ENCODE data around the gene C10orf143. TPM values are rescaled to one million over a fixed set of nuclear protein-coding genes. Genes with fewer than 3 reads are reported as not detected.

The C10orf143 gene
- total RNA-seq, 2 donors from 2014 or later = 0.95 to 2.0 TPM

- H3K4me3 Mint-ChIP-seq = no peak overlapping the region
- no peak for ATAC-seq (replicated peaks)
- no peak overlapping the region for H3K27ac Mint-ChIP-seq
- no peaks in the 10 kb centered on the region for H3K27me3 Mint-ChIP-seq
- H3K36me3 Mint-ChIP-seq (ENCODE audit: low read depth) = peaks cover 14% of the 10 kb centered on the region
- H3K9me3 Mint-ChIP-seq = no peaks in the 10 kb centered on the region
- no peaks in the 10 kb centered on the region for H3K4me1 Mint-ChIP-seq
These were observed 30.2 kb downstream of the C10orf143 start for GRCh38 chr10:130080461-130080814.

DNA sequence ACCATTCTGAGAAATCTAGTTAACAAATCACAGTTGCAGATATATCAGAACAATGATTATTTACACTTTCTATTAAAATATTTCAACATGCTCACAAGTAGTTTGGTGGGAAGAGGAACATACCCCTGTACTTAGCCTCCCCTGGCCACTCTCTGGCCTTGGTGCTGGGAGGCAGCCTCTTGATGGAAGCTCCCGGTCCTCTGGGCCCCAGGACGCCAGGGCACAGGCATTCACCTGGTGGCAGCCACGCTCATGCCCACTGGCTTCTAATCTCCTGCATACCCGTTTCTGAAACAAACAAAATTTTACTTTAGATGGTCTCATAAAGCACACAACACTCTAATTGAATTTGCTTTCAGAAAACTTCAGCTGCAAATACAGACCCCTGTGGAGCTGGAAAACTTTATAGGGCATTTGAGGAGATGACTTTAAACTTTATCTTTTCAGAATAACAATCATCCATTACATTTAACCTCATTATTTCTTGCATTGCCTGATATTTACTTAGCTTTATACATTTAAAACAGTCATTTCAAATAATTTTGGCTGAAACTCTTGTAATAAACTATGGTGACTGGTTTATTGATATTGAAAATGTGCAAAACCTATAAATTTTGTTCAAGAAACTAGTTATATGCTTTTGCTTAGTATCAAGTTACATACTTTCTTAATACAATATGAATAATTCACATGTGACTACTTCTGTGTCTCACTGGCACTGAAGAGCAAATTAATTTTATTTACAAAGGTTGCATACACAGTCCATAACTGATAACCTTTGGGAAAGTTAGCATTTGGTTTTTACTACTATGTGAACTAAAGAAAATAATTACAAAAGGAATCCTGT lies 30.8 kb downstream of the C10orf143 start:
- Mint-ChIP-seq H3K9me3 (no peaks in the 10 kb centered on the region), H3K27me3 (no peaks in the 10 kb centered on the region), H3K27ac (no peak overlapping the region), H3K4me1 (no peaks in the 10 kb centered on the region), H3K36me3 (ENCODE audit: low read depth) (peaks cover 17% of the 10 kb centered on the region), H3K4me3 (no peak overlapping the region)
- no peak for ATAC-seq (replicated peaks)

DNA sequence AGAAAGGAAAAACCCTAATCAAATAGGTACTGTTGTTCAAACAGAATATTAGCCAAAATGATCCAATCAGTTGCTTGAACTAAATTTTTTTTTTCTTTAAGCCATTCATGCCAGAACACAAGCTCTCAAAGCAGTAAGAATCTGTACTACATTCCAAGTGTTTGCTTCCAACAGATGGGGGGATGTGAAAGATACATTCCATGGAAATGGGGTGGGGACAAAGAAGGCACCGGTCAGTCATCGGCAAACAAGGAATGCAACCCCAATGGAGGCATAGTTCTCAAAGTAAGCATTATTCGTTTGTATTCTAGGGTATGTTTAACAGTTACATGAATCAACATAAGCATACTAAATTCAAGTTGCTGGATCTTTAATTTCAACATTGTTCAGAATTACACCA lies 32.5 kb downstream of the C10orf143 start:
- Mint-ChIP-seq H3K27ac (no peak overlapping the region), H3K27me3 (no peaks in the 10 kb centered on the region), H3K4me1 (no peaks in the 10 kb centered on the region), H3K4me3 (no peak overlapping the region), H3K9me3 (peaks cover 3% of the 10 kb centered on the region), H3K36me3 (ENCODE audit: low read depth) (peaks cover 32% of the 10 kb centered on the region)
- no peak for ATAC-seq (replicated peaks)

DNA sequence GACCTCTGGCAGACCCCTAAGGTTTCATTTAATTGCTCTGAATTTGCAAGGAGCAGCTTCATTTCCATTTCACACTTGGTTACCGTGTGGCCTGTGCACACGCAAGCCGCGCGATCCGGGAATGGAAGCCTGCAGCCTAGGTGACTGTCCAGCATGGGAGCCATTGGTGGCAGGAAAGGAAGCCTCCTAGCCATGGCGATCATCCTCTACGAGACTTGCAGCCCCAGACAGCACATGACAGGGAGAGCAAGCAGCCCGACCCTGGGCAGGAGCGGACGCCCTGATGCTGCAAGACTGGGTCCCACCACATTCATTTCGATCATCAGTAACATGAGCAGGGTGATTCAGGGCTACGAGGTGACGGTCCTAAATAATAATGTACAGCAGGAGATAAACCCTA lies 33.9 kb downstream of the C10orf143 start:
- H3K36me3 Mint-ChIP-seq (ENCODE audit: low read depth) = peaks cover 36% of the 10 kb centered on the region
- no peak overlapping the region for H3K27ac Mint-ChIP-seq
- no peaks in the 10 kb centered on the region for H3K4me1 Mint-ChIP-seq
- no peaks in the 10 kb centered on the region for H3K27me3 Mint-ChIP-seq
- ATAC-seq (replicated peaks) = no peak
- H3K9me3 Mint-ChIP-seq = peaks cover 8% of the 10 kb centered on the region
- no peak overlapping the region for H3K4me3 Mint-ChIP-seq

- H3K4me3 Mint-ChIP-seq = no peak overlapping the region
- no peaks in the 10 kb centered on the region for H3K27me3 Mint-ChIP-seq
- no peak for ATAC-seq (replicated peaks)
- peaks cover 35% of the 10 kb centered on the region for H3K36me3 Mint-ChIP-seq (ENCODE audit: low read depth)
- no peak overlapping the region for H3K27ac Mint-ChIP-seq
- no peaks in the 10 kb centered on the region for H3K4me1 Mint-ChIP-seq
- H3K9me3 Mint-ChIP-seq = peaks cover 8% of the 10 kb centered on the region
These were observed 36.0 kb downstream of the C10orf143 start for GRCh38 chr10:130074639-130075038.

GRCh38 chr10:130073912-130074311 lies 36.7 kb downstream of the C10orf143 start:
- Mint-ChIP-seq H3K27ac (no peak overlapping the region), H3K36me3 (ENCODE audit: low read depth) (peaks cover 27% of the 10 kb centered on the region), H3K4me1 (no peaks in the 10 kb centered on the region), H3K27me3 (no peaks in the 10 kb centered on the region), H3K4me3 (no peak overlapping the region), H3K9me3 (peaks cover 8% of the 10 kb centered on the region)
- no peak for ATAC-seq (replicated peaks)

DNA sequence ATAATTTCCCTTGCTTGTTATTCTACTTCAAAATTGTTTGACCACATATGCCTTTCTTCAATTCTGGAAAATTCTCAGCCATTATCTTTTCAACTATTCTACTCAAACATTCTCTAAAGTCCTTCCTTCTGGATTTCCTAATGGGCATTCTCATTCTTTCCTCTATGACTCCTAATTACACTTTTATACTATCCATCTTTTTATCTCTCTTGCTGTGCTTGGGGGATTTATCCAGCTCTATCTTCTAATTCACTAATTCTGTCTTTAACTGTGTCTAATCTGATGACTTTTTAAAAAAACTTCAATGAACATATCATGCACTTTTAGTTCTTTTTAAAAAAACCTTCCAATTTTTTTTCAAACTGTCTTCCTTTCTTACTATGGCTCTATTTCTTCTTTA lies 38.4 kb downstream of the C10orf143 start:
- peaks cover 8% of the 10 kb centered on the region for H3K9me3 Mint-ChIP-seq
- no peak for ATAC-seq (replicated peaks)
- no peak overlapping the region for H3K27ac Mint-ChIP-seq
- peaks cover 27% of the 10 kb centered on the region for H3K36me3 Mint-ChIP-seq (ENCODE audit: low read depth)
- H3K27me3 Mint-ChIP-seq = no peaks in the 10 kb centered on the region
- H3K4me1 Mint-ChIP-seq = no peaks in the 10 kb centered on the region
- H3K4me3 Mint-ChIP-seq = no peak overlapping the region

DNA sequence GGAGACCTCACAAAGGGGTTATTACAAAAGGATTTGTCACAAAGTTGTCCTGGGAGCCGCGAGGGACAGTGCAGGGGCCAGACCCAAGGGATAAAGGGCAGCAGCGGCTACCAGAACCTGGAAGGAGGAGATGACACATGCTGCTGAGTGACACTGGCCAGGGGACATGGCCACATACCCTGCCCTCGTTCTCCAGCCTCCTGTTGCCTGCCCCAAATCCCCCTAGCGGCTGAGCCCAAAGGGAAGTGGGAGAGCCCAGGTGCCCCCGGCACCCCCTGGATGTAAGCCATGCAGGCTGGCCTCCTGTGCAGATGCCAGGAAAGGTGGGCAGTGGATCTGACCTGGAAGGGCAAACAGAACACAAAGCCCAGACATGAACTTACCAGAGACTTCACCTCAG lies 42.7 kb downstream of the C10orf143 start:
- Mint-ChIP-seq H3K27me3 (no peaks in the 10 kb centered on the region), H3K27ac (no peak overlapping the region), H3K9me3 (peaks cover 5% of the 10 kb centered on the region), H3K36me3 (ENCODE audit: low read depth) (peaks cover 2% of the 10 kb centered on the region), H3K4me3 (no peak overlapping the region), H3K4me1 (no peaks in the 10 kb centered on the region)
- ATAC-seq (replicated peaks) = no peak

GRCh38 chr10:130066743-130067142 lies 43.9 kb downstream of the C10orf143 start:
- Mint-ChIP-seq H3K4me1 (no peaks in the 10 kb centered on the region), H3K36me3 (ENCODE audit: low read depth) (no peaks in the 10 kb centered on the region), H3K27me3 (no peaks in the 10 kb centered on the region), H3K4me3 (no peak overlapping the region), H3K27ac (no peak overlapping the region), H3K9me3 (no peaks in the 10 kb centered on the region)
- no peak for ATAC-seq (replicated peaks)

- H3K27ac Mint-ChIP-seq = no peak overlapping the region
- H3K36me3 Mint-ChIP-seq (ENCODE audit: low read depth) = no peaks in the 10 kb centered on the region
- no peaks in the 10 kb centered on the region for H3K9me3 Mint-ChIP-seq
- H3K4me1 Mint-ChIP-seq = no peaks in the 10 kb centered on the region
- ATAC-seq (replicated peaks) = no peak
- no peaks in the 10 kb centered on the region for H3K27me3 Mint-ChIP-seq
- no peak overlapping the region for H3K4me3 Mint-ChIP-seq
These were observed 45.4 kb downstream of the C10orf143 start for GRCh38 chr10:130065251-130065650.

GRCh38 chr10:130064783-130065182 lies 45.8 kb downstream of the C10orf143 start:
- no peak overlapping the region for H3K27ac Mint-ChIP-seq

DNA sequence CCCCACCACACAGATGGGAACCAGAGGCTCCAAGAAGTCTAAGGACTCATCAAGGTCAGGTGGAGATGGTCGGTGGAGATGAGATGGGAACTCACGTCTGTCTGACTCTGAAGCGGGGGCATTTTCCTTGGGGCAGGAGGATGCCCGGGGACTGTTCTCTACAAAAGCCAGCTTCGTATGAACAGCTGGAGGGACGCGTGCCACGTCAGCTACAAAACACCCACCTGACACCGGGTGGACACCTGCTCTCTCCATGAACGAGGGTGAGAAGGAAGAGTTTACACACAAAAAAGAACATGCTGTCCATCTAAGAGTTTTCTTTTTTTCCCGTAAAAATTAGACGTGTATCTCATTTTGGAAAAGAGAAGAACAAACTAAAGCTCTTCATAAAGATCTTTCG lies 47.7 kb downstream of the C10orf143 start:
- H3K9me3 Mint-ChIP-seq = no peaks in the 10 kb centered on the region
- H3K27ac Mint-ChIP-seq = no peak overlapping the region
- no peaks in the 10 kb centered on the region for H3K4me1 Mint-ChIP-seq
- no peak overlapping the region for H3K4me3 Mint-ChIP-seq
- ATAC-seq (replicated peaks) = no peak
- H3K36me3 Mint-ChIP-seq (ENCODE audit: low read depth) = no peaks in the 10 kb centered on the region
- H3K27me3 Mint-ChIP-seq = no peaks in the 10 kb centered on the region

More at GRCh38 chr10:130064783-130065182, 45.8 kb downstream of the C10orf143 start:
- no peak for ATAC-seq (replicated peaks)
- no peaks in the 10 kb centered on the region for H3K27me3 Mint-ChIP-seq
- H3K4me1 Mint-ChIP-seq = no peaks in the 10 kb centered on the region
- H3K36me3 Mint-ChIP-seq (ENCODE audit: low read depth) = no peaks in the 10 kb centered on the region
- no peak overlapping the region for H3K4me3 Mint-ChIP-seq
- H3K9me3 Mint-ChIP-seq = no peaks in the 10 kb centered on the region

- H3K4me1 Mint-ChIP-seq = no peaks in the 10 kb centered on the region
- H3K9me3 Mint-ChIP-seq = no peaks in the 10 kb centered on the region
These were observed 48.4 kb downstream of the C10orf143 start for GRCh38 chr10:130062201-130062600.

DNA sequence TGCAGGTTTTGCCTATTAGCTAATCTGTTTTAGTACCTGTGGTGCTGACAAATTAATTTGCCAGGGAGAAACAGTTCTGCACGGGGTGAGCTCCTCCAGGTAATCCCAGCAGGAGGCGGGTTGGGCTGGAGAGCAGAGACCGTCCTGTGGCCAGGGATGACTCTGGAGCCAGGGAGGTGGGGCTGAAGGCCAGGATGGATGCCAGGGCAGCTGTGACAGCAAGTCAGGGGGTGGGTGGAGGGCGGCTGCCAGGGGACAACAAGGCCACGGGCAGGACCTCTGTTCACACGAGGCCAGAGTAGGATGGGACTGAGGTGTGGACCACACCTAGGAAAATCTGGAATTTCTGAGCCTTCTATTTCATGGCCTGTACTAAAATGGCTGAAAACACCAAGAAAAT lies 48.9 kb downstream of the C10orf143 start:
- no peak for ATAC-seq (replicated peaks)
- no peaks in the 10 kb centered on the region for H3K9me3 Mint-ChIP-seq
- H3K27me3 Mint-ChIP-seq = no peaks in the 10 kb centered on the region
- no peaks in the 10 kb centered on the region for H3K4me1 Mint-ChIP-seq
- H3K4me3 Mint-ChIP-seq = no peak overlapping the region
- no peak overlapping the region for H3K27ac Mint-ChIP-seq
- no peaks in the 10 kb centered on the region for H3K36me3 Mint-ChIP-seq (ENCODE audit: low read depth)

More at GRCh38 chr10:130062201-130062600, 48.4 kb downstream of the C10orf143 start:
- ATAC-seq (replicated peaks) = no peak
- no peaks in the 10 kb centered on the region for H3K27me3 Mint-ChIP-seq
- no peaks in the 10 kb centered on the region for H3K36me3 Mint-ChIP-seq (ENCODE audit: low read depth)
- no peak overlapping the region for H3K27ac Mint-ChIP-seq
- H3K4me3 Mint-ChIP-seq = no peak overlapping the region

DNA sequence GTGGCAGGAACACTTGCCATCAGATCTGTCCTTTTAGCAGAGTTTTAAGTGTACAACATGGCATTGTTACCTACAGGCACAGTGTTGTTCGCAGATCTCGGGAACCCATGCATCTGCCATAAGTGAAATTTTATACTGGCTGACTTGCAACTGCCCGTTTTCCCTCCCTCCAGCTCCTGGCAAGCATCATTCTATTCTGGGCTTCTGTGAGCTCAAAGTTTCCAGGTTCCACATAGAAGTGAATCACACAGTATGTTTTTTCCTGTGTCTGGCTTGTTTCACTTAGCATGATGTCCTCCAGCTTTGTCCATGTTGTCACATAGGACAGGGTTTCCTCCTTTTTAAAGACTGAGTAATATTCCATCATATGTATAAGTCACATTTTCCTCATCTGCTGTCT lies 56.6 kb downstream of the C10orf143 start:
- no peak overlapping the region for H3K27ac Mint-ChIP-seq
- no peaks in the 10 kb centered on the region for H3K9me3 Mint-ChIP-seq
- H3K4me3 Mint-ChIP-seq = no peak overlapping the region
- ATAC-seq (replicated peaks) = no peak
- no peaks in the 10 kb centered on the region for H3K36me3 Mint-ChIP-seq (ENCODE audit: low read depth)
- no peaks in the 10 kb centered on the region for H3K27me3 Mint-ChIP-seq
- H3K4me1 Mint-ChIP-seq = no peaks in the 10 kb centered on the region
